CD14-positive monocyte (primary cell): ENCODE data around the gene GAS2L2. TPM values are rescaled to one million over a fixed set of nuclear protein-coding genes. Genes with fewer than 3 reads are reported as not detected.

Experiments
- DNase-seq, 3 donors: peaks; one replicate each; pipeline ENCODE4 v3.0.0-alpha.2; 2011 to 2022
- H2AFZ ChIP-seq: 2 replicates; pipeline ENCODE4 v1.6.0; 2012; ENCODE audit warnings: mild to moderate bottlenecking, low read depth, low read length, inconsistent platforms; ENCODE audit not compliant: insufficient read depth, poor library complexity, severe bottlenecking
- H3K27ac ChIP-seq, 2 donors: 1 replicate in 1 of 2; 2 replicates in 1 of 2; pipeline ENCODE4 v1.5.1; 2012 to 2013; ENCODE audit warnings: low read length in 2 of 2, control low read depth in 1 of 2, inconsistent platforms in 1 of 2, low read depth in 1 of 2, mild to moderate bottlenecking in 1 of 2
- H3K27me3 ChIP-seq, 2 donors: one replicate each; pipeline versions ENCODE4 v1.6.0 to v1.6.1; 2011 to 2013; ENCODE audit warnings: low read length in 2 of 2; ENCODE audit not compliant: control insufficient read depth in 2 of 2, insufficient read depth in 2 of 2
- H3K36me3 ChIP-seq, 2 donors: replicated peaks in 1 of 2; 1 replicate in 1 of 2; 2 replicates in 1 of 2; pipeline versions ENCODE4 v1.5.1 to v1.6.1; 2012 to 2013; ENCODE audit warnings: low read length in 2 of 2, control low read depth in 1 of 2, inconsistent platforms in 1 of 2, mild to moderate bottlenecking in 1 of 2; ENCODE audit not compliant: insufficient read depth in 2 of 2, control insufficient read depth in 1 of 2
- H3K4me1 ChIP-seq, 2 donors: 1 replicate in 1 of 2; 2 replicates in 1 of 2; pipeline versions ENCODE4 v1.5.1 to v1.6.1; 2012 to 2013; ENCODE audit warnings: low read length in 2 of 2, control low read depth in 1 of 2, inconsistent platforms in 1 of 2, mild to moderate bottlenecking in 1 of 2, moderate library complexity in 1 of 2; ENCODE audit not compliant: insufficient read depth in 2 of 2, control insufficient read depth in 1 of 2
- H3K4me2 ChIP-seq: replicated peaks from 2 replicates; pipeline ENCODE3; 2012; ENCODE audit warnings: low read length, moderate library complexity, mild to moderate bottlenecking; ENCODE audit not compliant: poor library complexity, severe bottlenecking; ENCODE audit errors: extremely low read depth
- H3K4me3 ChIP-seq, 3 experiments: fragments of 200-600 bp in 1 of 3; sonication (generic) in 1 of 3; replicated peaks in 1 of 3; 1 replicate in 2 of 3; 2 replicates in 1 of 3; pipeline ENCODE4 v1.5.1; 2011 to 2013; ENCODE audit warnings: low read length in 3 of 3, mild to moderate bottlenecking in 3 of 3, control low read depth in 2 of 3, low read depth in 2 of 3, inconsistent platforms in 1 of 3, moderate library complexity in 1 of 3
- H3K79me2 ChIP-seq: 2 replicates; pipeline ENCODE4 v1.6.0; 2012; ENCODE audit warnings: mild to moderate bottlenecking, control low read depth, inconsistent platforms, low read length, moderate library complexity; ENCODE audit not compliant: insufficient read depth
- H3K9ac ChIP-seq: 2 replicates; pipeline ENCODE4 v1.6.0; 2017; ENCODE audit warnings: low read length, mild to moderate bottlenecking; ENCODE audit not compliant: insufficient read depth, poor library complexity, severe bottlenecking
- H3K9me3 ChIP-seq, 2 donors: replicated peaks in 1 of 2; 1 replicate in 1 of 2; 2 replicates in 1 of 2; pipeline versions ENCODE4 v1.5.1 to v1.6.1; 2012 to 2013; ENCODE audit warnings: low read length in 2 of 2, control low read depth in 1 of 2; ENCODE audit not compliant: control insufficient read depth in 1 of 2, insufficient read depth in 1 of 2
- H4K20me1 ChIP-seq: 2 replicates; pipeline ENCODE4 v1.6.0; 2012; ENCODE audit warnings: mild to moderate bottlenecking, low read length, control low read depth, moderate library complexity; ENCODE audit not compliant: insufficient read depth
- H3K27ac Mint-ChIP-seq, 7 donors: one replicate each; pipeline ENCODE4 v1.8.0; 2020; ENCODE audit warnings: mild to moderate bottlenecking in 7 of 7, mixed read lengths in 7 of 7, moderate library complexity in 6 of 7, inconsistent platforms in 2 of 7
- H3K27me3 Mint-ChIP-seq, 3 donors: one replicate each; pipeline ENCODE4 v1.8.0; 2021 to 2022; ENCODE audit warnings: low read depth in 3 of 3, mild to moderate bottlenecking in 3 of 3, mixed read lengths in 3 of 3, moderate library complexity in 3 of 3, inconsistent platforms in 1 of 3
- H3K36me3 Mint-ChIP-seq, 2 donors: one replicate each; pipeline ENCODE4 v1.8.0; 2020; ENCODE audit warnings: mixed read lengths in 2 of 2, inconsistent platforms in 1 of 2, mild to moderate bottlenecking in 1 of 2
- H3K4me1 Mint-ChIP-seq: one replicate; pipeline ENCODE4 v1.8.0; 2020; ENCODE audit warnings: mild to moderate bottlenecking, mixed read lengths
- H3K4me3 Mint-ChIP-seq, 2 donors: one replicate each; pipeline ENCODE4 v1.8.0; 2020; ENCODE audit warnings: mild to moderate bottlenecking in 2 of 2, mixed read lengths in 2 of 2, moderate library complexity in 1 of 2
- H3K9me3 Mint-ChIP-seq, 7 donors: one replicate each; pipeline ENCODE4 v1.8.0; 2020 to 2022; ENCODE audit warnings: mixed read lengths in 7 of 7, mild to moderate bottlenecking in 6 of 7, moderate library complexity in 6 of 7, inconsistent platforms in 2 of 7
- WGBS: methylation state at CpG from one replicate; pipeline ENCODE4 v1.1.5; 2013; ENCODE audit warnings: missing lambda C conversion rate; ENCODE audit not compliant: insufficient coverage; 5-methylcytosine and 5-hydroxymethylcytosine counted together
- intact Hi-C, 2 donors: fragments of 100-400 bp; cut with micrococcal nuclease; formaldehyde crosslinking; loops; one replicate each; pipeline versions ENCODE4 v1.15.0 to v1.15.1; 2023
- polyA plus RNA-seq, 3 donors: library from polyadenylated mRNA; depleted of rRNA in 1 of 3; unstranded in 2 of 3; stranded (reverse) in 1 of 3; fragments of 300-500 nt in 2 of 3; fragments of >200 nt in 1 of 3; fragmentation: Illumina TruSeq in 2 of 3; gene quantifications; 1 replicate in 2 of 3; 2 replicates in 1 of 3; pipeline ENCODE4 v1.2.3, GENCODE V29; 2012 to 2021
- TF ChIP-seq, protein P1 (sequence below): fragments of 200-600 bp; IDR thresholded peaks from one replicate; pipeline ENCODE4 v1.8.0; 2022; ENCODE audit warnings: antibody characterized with exemption, mild to moderate bottlenecking

GAS2L2 gene
- polyA plus RNA-seq, 3 donors: not detected

GRCh38 chr17:35795871-35796265, 42.8 kb upstream of the GAS2L2 start:
- DNase-seq: no peak
- Mint-ChIP-seq H3K4me3 (peak overlapping the region; percentile 75 to 82), H3K4me1 (peaks cover 13% of the 10 kb centered on the region), H3K27ac (no peak overlapping the region), H3K27me3 (peaks cover 54 to 70% (median 62%) of the 10 kb centered on the region in 3 donors), H3K36me3 (peaks cover 0 to 2% of the 10 kb centered on the region in 2 donors), H3K9me3 (peaks cover 0 to 6% (median 0%) of the 10 kb centered on the region in 7 donors)
- Histone ChIP-seq H3K27ac (no peak overlapping the region), H3K27me3 (peaks cover 47 to 57% of the 10 kb centered on the region in 2 donors), H3K9ac (no peak overlapping the region), H3K4me3 (peak overlapping the region in 2 of 3 experiments; percentile 20 to 69), H3K4me2 (peak overlapping the region; percentile 78), H4K20me1 (no peaks in the 10 kb centered on the region), H3K4me1 (peaks cover 10 to 15% of the 10 kb centered on the region in 2 donors), H3K79me2 (no peaks in the 10 kb centered on the region), H3K36me3 (no peaks in the 10 kb centered on the region), H3K9me3 (peaks cover 0 to 6% of the 10 kb centered on the region in 2 donors), H2AFZ (peak overlapping the region; percentile 67)
- TF ChIP-seq, protein P1, sequence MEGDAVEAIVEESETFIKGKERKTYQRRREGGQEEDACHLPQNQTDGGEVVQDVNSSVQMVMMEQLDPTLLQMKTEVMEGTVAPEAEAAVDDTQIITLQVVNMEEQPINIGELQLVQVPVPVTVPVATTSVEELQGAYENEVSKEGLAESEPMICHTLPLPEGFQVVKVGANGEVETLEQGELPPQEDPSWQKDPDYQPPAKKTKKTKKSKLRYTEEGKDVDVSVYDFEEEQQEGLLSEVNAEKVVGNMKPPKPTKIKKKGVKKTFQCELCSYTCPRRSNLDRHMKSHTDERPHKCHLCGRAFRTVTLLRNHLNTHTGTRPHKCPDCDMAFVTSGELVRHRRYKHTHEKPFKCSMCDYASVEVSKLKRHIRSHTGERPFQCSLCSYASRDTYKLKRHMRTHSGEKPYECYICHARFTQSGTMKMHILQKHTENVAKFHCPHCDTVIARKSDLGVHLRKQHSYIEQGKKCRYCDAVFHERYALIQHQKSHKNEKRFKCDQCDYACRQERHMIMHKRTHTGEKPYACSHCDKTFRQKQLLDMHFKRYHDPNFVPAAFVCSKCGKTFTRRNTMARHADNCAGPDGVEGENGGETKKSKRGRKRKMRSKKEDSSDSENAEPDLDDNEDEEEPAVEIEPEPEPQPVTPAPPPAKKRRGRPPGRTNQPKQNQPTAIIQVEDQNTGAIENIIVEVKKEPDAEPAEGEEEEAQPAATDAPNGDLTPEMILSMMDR: no peak
- WGBS: 36% methylated on average over 6 of the region's 8 CpGs
- intact Hi-C loops: no loop called here

DNA sequence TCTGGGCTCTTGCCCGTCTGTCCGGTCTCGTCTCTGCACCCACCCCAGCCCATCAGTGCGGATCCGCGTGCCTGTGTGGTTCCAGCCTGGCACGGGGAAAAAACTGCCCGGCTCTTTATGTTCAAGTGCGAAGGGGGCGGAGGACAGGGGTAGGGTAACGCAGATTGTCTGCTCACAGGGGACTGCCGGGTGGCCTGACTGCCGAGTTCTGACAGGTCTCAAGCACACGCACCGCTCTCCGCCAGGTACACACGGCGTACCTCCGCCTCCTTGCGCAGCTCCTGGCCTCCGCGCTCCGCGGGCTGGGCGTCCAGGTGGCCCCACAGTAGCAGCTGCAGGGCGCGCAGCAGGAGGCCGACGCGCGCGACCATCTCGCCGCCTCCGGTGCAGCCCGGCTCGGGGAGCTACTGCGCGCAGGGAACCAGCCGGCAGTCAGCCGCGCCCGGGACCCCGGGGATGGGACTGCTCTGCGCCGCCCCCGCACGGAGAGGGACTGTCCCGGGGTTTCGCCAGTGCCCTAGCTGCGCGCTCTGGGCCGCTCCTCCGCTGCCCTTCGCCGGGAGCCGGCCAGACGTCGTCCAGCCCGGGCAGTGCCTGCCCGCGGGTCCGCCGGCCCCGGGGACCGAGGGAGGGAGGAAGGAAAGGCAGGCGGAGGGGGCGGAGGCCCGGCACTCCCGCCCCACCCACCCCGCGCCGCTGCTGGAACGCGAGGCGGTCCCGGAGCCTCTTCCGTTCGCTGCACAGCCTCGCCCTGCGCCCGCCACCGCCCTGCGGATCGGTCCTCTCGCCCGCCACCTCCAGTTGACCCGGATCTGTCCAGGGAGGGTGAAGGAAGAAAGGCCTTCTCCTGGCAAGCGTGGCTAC, 42.2 kb upstream of the GAS2L2 start, which contains the start of gene MMP28:
MMP28 (minus strand) TSS at position 635 of the 864 bp plus-strand sequence; CDS start at position 371, 264 bp downstream.
- Histone ChIP-seq H3K27me3 (peaks cover 47 to 57% of the 10 kb centered on the region in 2 donors), H4K20me1 (no peaks in the 10 kb centered on the region), H2AFZ (peak within 1 kb of the TSS; percentile 67), H3K27ac (no peak within 1 kb of the TSS), H3K9ac (no peak within 1 kb of the TSS), H3K4me1 (peaks cover 10 to 15% of the 10 kb centered on the region in 2 donors), H3K79me2 (no peaks in the 10 kb centered on the region), H3K4me3 (peak within 1 kb of the TSS in 2 of 3 experiments; percentile 20 to 69), H3K4me2 (peak within 1 kb of the TSS; percentile 78), H3K9me3 (peaks cover 0 to 6% of the 10 kb centered on the region in 2 donors), H3K36me3 (no peaks in the 10 kb centered on the region)
- H3K4me1 Mint-ChIP-seq: peaks cover 13% of the 10 kb centered on the region
- H3K27ac Mint-ChIP-seq: no peak within 1 kb of the TSS
- TF ChIP-seq, protein P1: no peak
- H3K9me3 Mint-ChIP-seq: peaks cover 0 to 6% (median 0%) of the 10 kb centered on the region in 7 donors
- intact Hi-C loops: no loop called here
- DNase-seq: no peak
- H3K36me3 Mint-ChIP-seq: peaks cover 0 to 2% of the 10 kb centered on the region in 2 donors
- WGBS: under 1% methylated on average over 78 of the region's 89 CpGs
- peak within 1 kb of the TSS; percentile 75 to 82 for H3K4me3 Mint-ChIP-seq
- H3K27me3 Mint-ChIP-seq: peaks cover 54 to 66% (median 62%) of the 10 kb centered on the region in 3 donors
